Ovary (tissue), 3 donors: ENCODE results near the gene KRT77.
"Not testable (repeated sequence)": the region's sequence is repeated elsewhere in the genome, so short reads cannot be mapped to it uniquely, and the experiment has no call there.

Experiments used
- CTCF ChIP-seq, 3 donors: fragments of 450-650 bp in 2 of 3; fragments of 200-600 bp in 1 of 3; IDR thresholded peaks; one replicate each; pipeline versions ENCODE4 v1.5.1 to v1.8.0; 2016 to 2022; ENCODE audit warnings: antibody characterized with exemption in 3 of 3, mild to moderate bottlenecking in 1 of 3
- EP300 ChIP-seq: sonication (generic); formaldehyde crosslinking; IDR thresholded peaks from one replicate; pipeline ENCODE4 v1.6.1; 2017; ENCODE audit warnings: antibody characterized with exemption
- POLR2A ChIP-seq: fragments of 450-650 bp; IDR thresholded peaks from one replicate; pipeline ENCODE4 v1.6.1; 2017; ENCODE audit warnings: antibody characterized with exemption, mild to moderate bottlenecking, moderate library complexity
- donor health status: DM: no; HTN: no; CAD: no.

GRCh38 chr12:52750532-52750931 lies 47.2 kb upstream of the KRT77 start:
- not testable (repeated sequence) for TF ChIP-seq CTCF (IDR thresholded peaks at IDR 0.05); POLR2A; EP300
